Panc1 (cell line): ENCODE measurements around the gene VAT1L. TPM values are rescaled to one million over a fixed set of nuclear protein-coding genes. Genes with fewer than 3 reads are reported as not detected.

ENCODE experiments used
- ATAC-seq: fragments of 200-7000 bp; cut with Tn5 transposase; 2 replicates; pipeline ENCODE4 v1.9.1; 2020; ENCODE audit warnings: mild to moderate bottlenecking, moderate library complexity
- BruUV-seq: library from RNA; stranded (reverse); fragments of 400-500 nt; replicated peaks from 2 replicates; lab custom pipeline; 2021; lab: Mats Ljungman, UMichigan
- CTCF ChIA-PET: fragments of 300-600 bp; sonication (Branson Sonifier 250); formaldehyde crosslinking; loops from one replicate; lab custom pipeline; 2022; ENCODE audit warnings: antibody characterized with exemption; lab: Charles Lee
- POLR2A ChIA-PET: fragments of 300-600 bp; sonication (Branson Sonifier 250); formaldehyde crosslinking; loops from one replicate; lab custom pipeline; 2022; ENCODE audit warnings: antibody characterized with exemption; lab: Charles Lee
- DNase-seq: peaks from one replicate; pipeline ENCODE4 v3.0.0-alpha.2; 2010; ENCODE audit warnings: low read depth, low spot score
- H3K27ac ChIP-seq: 2 replicates; pipeline ENCODE4 v1.5.1; 2011; ENCODE audit warnings: mild to moderate bottlenecking, low read length, inconsistent platforms
- H3K27me3 ChIP-seq: fragments of 200-500 bp; sonication (Bioruptor generic); 2 replicates; pipeline ENCODE4 v1.6.0; 2014; ENCODE audit warnings: low read length, inconsistent platforms; ENCODE audit not compliant: control insufficient read depth, insufficient read depth
- H3K36me3 ChIP-seq: fragments of 200-500 bp; sonication (Bioruptor generic); 2 replicates; pipeline ENCODE4 v1.5.1; 2014; ENCODE audit warnings: inconsistent platforms, mild to moderate bottlenecking, low read length, moderate library complexity; ENCODE audit not compliant: control insufficient read depth, insufficient read depth
- H3K4me1 ChIP-seq: 2 replicates; pipeline ENCODE4 v1.5.1; 2011; ENCODE audit warnings: inconsistent platforms, mild to moderate bottlenecking, low read length, moderate library complexity; ENCODE audit not compliant: control insufficient read depth, insufficient read depth
- H3K4me3 ChIP-seq, 2 experiments: 2 replicates each; pipeline ENCODE4 v1.5.1; 2011 to 2012; ENCODE audit warnings: low read depth in 2 of 2, low read length in 2 of 2, mild to moderate bottlenecking in 2 of 2, inconsistent platforms in 1 of 2, moderate library complexity in 1 of 2
- H3K9me3 ChIP-seq: fragments of 200-500 bp; sonication (Bioruptor generic); 2 replicates; pipeline ENCODE4 v1.5.1; 2014; ENCODE audit warnings: low read depth, mild to moderate bottlenecking, inconsistent platforms, low read length, moderate library complexity; ENCODE audit not compliant: control insufficient read depth, insufficient read depth
- POLR2AphosphoS5 ChIP-seq: IDR thresholded peaks from 2 replicates; pipeline ENCODE4 v1.6.1; 2012; ENCODE audit warnings: mild to moderate bottlenecking, low read depth, low read length, moderate library complexity
- SIN3A ChIP-seq: IDR thresholded peaks from 2 replicates; pipeline ENCODE4 v1.6.1; 2012; ENCODE audit warnings: low read depth, mild to moderate bottlenecking, low read length, moderate library complexity, borderline replicate concordance; ENCODE audit not compliant: insufficient read depth
- TCF7L2 ChIP-seq: IDR thresholded peaks from 2 replicates; pipeline ENCODE4 v1.6.1; 2011; ENCODE audit warnings: mild to moderate bottlenecking, low read depth, low read length, inconsistent platforms
- in situ Hi-C: cut with HindIII; loops from 2 replicates; pipeline ENCODE4 v1.10.0; 2016; ENCODE audit warnings: low sequenced_read_pairs, low pct_unique_long_range_greater_than_20kb
- intact Hi-C: fragments of 100-400 bp; cut with micrococcal nuclease; formaldehyde crosslinking; loops from one replicate; pipeline ENCODE4 v1.10.0; 2022; ENCODE audit not compliant: unreplicated experiment
- total RNA-seq: library from RNA; stranded (reverse); gene quantifications from one replicate; pipeline ENCODE4 v1.2.1, GENCODE V29; 2021; ENCODE audit not compliant: unreplicated experiment
- TF ChIP-seq, protein P1 (sequence below): fragments of 450-650 bp; IDR thresholded peaks from 2 replicates; pipeline ENCODE4 v1.5.1; 2017; ENCODE audit warnings: mild to moderate bottlenecking
- TF ChIP-seq, protein P2 (sequence below), 2 experiments: IDR thresholded peaks; 2 replicates each; pipeline ENCODE4 v1.6.1; 2011 to 2012; ENCODE audit warnings: low read depth in 2 of 2, control low read depth in 1 of 2, low read length in 1 of 2, mild to moderate bottlenecking in 1 of 2, moderate library complexity in 1 of 2; ENCODE audit not compliant: insufficient read depth in 1 of 2

VAT1L gene
- total RNA-seq, 1 experiment from 2014 or later = not detected

DNA sequence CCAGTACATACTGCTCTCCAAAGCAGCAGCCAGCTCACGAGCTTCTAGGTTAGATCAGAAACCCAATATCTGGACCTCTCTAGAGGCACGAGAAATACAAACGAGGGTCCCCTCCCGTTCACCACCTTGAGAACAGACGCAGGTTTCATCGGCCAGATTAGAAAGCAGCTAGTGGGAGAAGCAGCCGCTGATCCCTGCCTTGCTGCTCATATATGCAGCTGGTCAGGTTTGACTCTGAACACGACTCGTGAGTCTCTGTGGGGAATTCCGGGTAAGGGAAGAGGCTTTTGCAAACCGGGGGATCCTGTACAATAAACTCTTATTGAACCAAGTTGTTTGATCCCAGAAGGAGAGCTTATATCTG, 1.6 kb downstream of the VAT1L start:
- intact Hi-C loops (no loop called here), in situ Hi-C loops (no loop called here)
- TF ChIP-seq SIN3A (no peak), POLR2AphosphoS5 (no peak), TCF7L2 (no peak)
- TF ChIP-seq, protein P1, sequence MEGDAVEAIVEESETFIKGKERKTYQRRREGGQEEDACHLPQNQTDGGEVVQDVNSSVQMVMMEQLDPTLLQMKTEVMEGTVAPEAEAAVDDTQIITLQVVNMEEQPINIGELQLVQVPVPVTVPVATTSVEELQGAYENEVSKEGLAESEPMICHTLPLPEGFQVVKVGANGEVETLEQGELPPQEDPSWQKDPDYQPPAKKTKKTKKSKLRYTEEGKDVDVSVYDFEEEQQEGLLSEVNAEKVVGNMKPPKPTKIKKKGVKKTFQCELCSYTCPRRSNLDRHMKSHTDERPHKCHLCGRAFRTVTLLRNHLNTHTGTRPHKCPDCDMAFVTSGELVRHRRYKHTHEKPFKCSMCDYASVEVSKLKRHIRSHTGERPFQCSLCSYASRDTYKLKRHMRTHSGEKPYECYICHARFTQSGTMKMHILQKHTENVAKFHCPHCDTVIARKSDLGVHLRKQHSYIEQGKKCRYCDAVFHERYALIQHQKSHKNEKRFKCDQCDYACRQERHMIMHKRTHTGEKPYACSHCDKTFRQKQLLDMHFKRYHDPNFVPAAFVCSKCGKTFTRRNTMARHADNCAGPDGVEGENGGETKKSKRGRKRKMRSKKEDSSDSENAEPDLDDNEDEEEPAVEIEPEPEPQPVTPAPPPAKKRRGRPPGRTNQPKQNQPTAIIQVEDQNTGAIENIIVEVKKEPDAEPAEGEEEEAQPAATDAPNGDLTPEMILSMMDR = no peak
- TF ChIP-seq, protein P2, sequence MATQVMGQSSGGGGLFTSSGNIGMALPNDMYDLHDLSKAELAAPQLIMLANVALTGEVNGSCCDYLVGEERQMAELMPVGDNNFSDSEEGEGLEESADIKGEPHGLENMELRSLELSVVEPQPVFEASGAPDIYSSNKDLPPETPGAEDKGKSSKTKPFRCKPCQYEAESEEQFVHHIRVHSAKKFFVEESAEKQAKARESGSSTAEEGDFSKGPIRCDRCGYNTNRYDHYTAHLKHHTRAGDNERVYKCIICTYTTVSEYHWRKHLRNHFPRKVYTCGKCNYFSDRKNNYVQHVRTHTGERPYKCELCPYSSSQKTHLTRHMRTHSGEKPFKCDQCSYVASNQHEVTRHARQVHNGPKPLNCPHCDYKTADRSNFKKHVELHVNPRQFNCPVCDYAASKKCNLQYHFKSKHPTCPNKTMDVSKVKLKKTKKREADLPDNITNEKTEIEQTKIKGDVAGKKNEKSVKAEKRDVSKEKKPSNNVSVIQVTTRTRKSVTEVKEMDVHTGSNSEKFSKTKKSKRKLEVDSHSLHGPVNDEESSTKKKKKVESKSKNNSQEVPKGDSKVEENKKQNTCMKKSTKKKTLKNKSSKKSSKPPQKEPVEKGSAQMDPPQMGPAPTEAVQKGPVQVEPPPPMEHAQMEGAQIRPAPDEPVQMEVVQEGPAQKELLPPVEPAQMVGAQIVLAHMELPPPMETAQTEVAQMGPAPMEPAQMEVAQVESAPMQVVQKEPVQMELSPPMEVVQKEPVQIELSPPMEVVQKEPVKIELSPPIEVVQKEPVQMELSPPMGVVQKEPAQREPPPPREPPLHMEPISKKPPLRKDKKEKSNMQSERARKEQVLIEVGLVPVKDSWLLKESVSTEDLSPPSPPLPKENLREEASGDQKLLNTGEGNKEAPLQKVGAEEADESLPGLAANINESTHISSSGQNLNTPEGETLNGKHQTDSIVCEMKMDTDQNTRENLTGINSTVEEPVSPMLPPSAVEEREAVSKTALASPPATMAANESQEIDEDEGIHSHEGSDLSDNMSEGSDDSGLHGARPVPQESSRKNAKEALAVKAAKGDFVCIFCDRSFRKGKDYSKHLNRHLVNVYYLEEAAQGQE (IDR thresholded peaks at IDR 0.05; ENCODE audit: insufficient read depth in 1 of 2, low read depth in 2 of 2, low read length in 1 of 2) = no peak
- ChIA-PET CTCF (no interaction called here), POLR2A (no interaction called here)
- no peaks in the 10 kb centered on the region for H3K36me3 ChIP-seq
- peaks cover 10% of the 10 kb centered on the region for H3K27me3 ChIP-seq
- H3K27ac ChIP-seq = no peak overlapping the region
- no peaks in the 10 kb centered on the region for H3K4me1 ChIP-seq
- H3K4me3 ChIP-seq = no peak overlapping the region
- ATAC-seq = no peak
- BruUV-seq = no TSS peak
- no peak for DNase-seq
- H3K9me3 ChIP-seq = no peaks in the 10 kb centered on the region

DNA sequence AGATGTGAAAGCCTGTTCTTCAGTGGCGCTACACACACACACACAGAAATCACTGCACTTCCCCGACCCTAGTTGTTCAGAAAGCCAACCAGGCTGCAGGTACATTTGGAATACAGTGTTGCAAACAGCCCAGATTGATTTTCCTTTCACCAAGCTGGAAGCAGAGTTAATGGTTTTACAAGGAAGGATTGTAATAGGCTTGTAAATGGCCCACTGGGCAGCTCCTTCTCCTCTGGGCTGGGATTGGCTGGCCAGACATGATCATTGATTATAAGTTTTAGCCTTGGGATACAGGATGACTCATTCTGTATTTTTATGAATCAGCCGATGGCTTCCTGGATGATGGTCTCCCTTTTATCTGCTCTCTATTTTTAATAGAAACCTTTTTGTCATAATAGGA, 2.5 kb downstream of the VAT1L start:
- Histone ChIP-seq H3K36me3 (no peaks in the 10 kb centered on the region), H3K9me3 (no peaks in the 10 kb centered on the region), H3K4me1 (no peaks in the 10 kb centered on the region), H3K4me3 (no peak overlapping the region), H3K27ac (no peak overlapping the region), H3K27me3 (peaks cover 10% of the 10 kb centered on the region)
- ChIA-PET CTCF (no interaction called here), POLR2A (no interaction called here)
- no peak for TF ChIP-seq POLR2AphosphoS5
- TF ChIP-seq, protein P1 = no peak
- TF ChIP-seq SIN3A = no peak
- TF ChIP-seq, protein P2 (IDR thresholded peaks at IDR 0.05; ENCODE audit: insufficient read depth in 1 of 2, low read depth in 2 of 2, low read length in 1 of 2) = no peak
- TF ChIP-seq TCF7L2 = no peak
- BruUV-seq = no TSS peak
- no peak for DNase-seq
- in situ Hi-C loops (no loop called here), intact Hi-C loops (no loop called here)
- ATAC-seq = no peak
